H1 (cell line): ENCODE measurements around the gene KLK12. TPM values are rescaled to one million over a fixed set of nuclear protein-coding genes. Genes with fewer than 3 reads are reported as not detected.

Experiments used
- CTCF ChIA-PET: fragments of 300-600 bp; sonication (Branson Sonifier 250); formaldehyde crosslinking; loops from one replicate; lab custom pipeline; 2021; ENCODE audit not compliant: partially characterized antibody; lab: Charles Lee
- POLR2A ChIA-PET: fragments of 300-600 bp; sonication (Branson Sonifier 250); formaldehyde crosslinking; loops from one replicate; lab custom pipeline; 2021; ENCODE audit warnings: inconsistent platforms; ENCODE audit not compliant: partially characterized antibody; lab: Charles Lee
- DNase-seq, 2 experiments: peaks; one replicate each; pipeline versions ENCODE4 v3.0.0 to v3.0.0-alpha.2; 2010 to 2022; ENCODE audit warnings: low spot score in 2 of 2, low read depth in 1 of 2, mixed read lengths in 1 of 2
- FAIRE-seq: peaks from 2 replicates; lab custom pipeline; 2011; peaks lifted over from hg19 to GRCh38; lab: Jason Lieb, UNC
- H2AFZ ChIP-seq: 2 replicates; pipeline ENCODE4 v1.8.1; 2012; ENCODE audit warnings: low read length, inconsistent platforms
- H2AK5ac ChIP-seq: 2 replicates; pipeline ENCODE4 v1.6.1; 2013; ENCODE audit warnings: low read depth, low read length
- H2BK120ac ChIP-seq: replicated peaks from 2 replicates; pipeline ENCODE3; 2013; ENCODE audit warnings: low read depth, low read length, inconsistent platforms
- H2BK12ac ChIP-seq: 2 replicates; pipeline ENCODE4 v1.6.1; 2013; ENCODE audit warnings: low read depth, low read length
- H2BK15ac ChIP-seq: 2 replicates; pipeline ENCODE4 v1.6.1; 2013; ENCODE audit warnings: low read length
- H2BK20ac ChIP-seq: 2 replicates; pipeline ENCODE4 v1.6.1; 2013; ENCODE audit warnings: low read length
- H2BK5ac ChIP-seq: 2 replicates; pipeline ENCODE4 v1.6.1; 2013; ENCODE audit warnings: low read depth, low read length
- H3K14ac ChIP-seq: 2 replicates; pipeline ENCODE4 v1.6.1; 2013; ENCODE audit warnings: inconsistent platforms; ENCODE audit not compliant: insufficient read length
- H3K18ac ChIP-seq: 2 replicates; pipeline ENCODE4 v1.6.1; 2013; ENCODE audit warnings: low read length; ENCODE audit errors: extremely low read depth
- H3K23ac ChIP-seq: 2 replicates; pipeline ENCODE4 v1.6.1; 2013; ENCODE audit warnings: inconsistent platforms; ENCODE audit not compliant: insufficient read length
- H3K23me2 ChIP-seq: 2 replicates; pipeline ENCODE4 v1.6.1; 2013; ENCODE audit warnings: low read depth, low read length
- H3K27ac ChIP-seq: 2 replicates; pipeline ENCODE4 v1.6.1; 2011; ENCODE audit warnings: low read depth, low read length, inconsistent platforms
- H3K27me3 ChIP-seq, 4 experiments: replicated peaks in 1 of 4; 1 replicate in 1 of 4; 2 replicates in 3 of 4; pipeline versions ENCODE4 v1.6.1 to v1.8.1; 2011 to 2013; ENCODE audit warnings: low read length in 3 of 4, mild to moderate bottlenecking in 3 of 4, inconsistent platforms in 2 of 4, mixed read lengths in 2 of 4, moderate library complexity in 1 of 4; ENCODE audit not compliant: control insufficient read depth in 3 of 4, insufficient read depth in 3 of 4; ENCODE audit errors: extremely low read depth in 1 of 4
- H3K36me3 ChIP-seq, 4 experiments: 2 replicates each; pipeline versions ENCODE4 v1.6.1 to v1.8.1; 2011 to 2013; ENCODE audit warnings: mild to moderate bottlenecking in 4 of 4, low read length in 3 of 4, moderate library complexity in 2 of 4, control low read depth in 1 of 4, inconsistent platforms in 1 of 4; ENCODE audit not compliant: insufficient read depth in 4 of 4, control insufficient read depth in 2 of 4
- H3K4ac ChIP-seq: replicated peaks from 2 replicates; pipeline ENCODE3; 2013; ENCODE audit warnings: low read length, low read depth, mixed read lengths, inconsistent platforms; ENCODE audit not compliant: insufficient read length
- H3K4me1 ChIP-seq, 4 experiments: replicated peaks in 1 of 4; 1 replicate in 1 of 4; 2 replicates in 3 of 4; pipeline versions ENCODE4 v1.6.1 to v1.8.1; 2011 to 2013; ENCODE audit warnings: low read length in 3 of 4, inconsistent platforms in 2 of 4, mixed read lengths in 1 of 4; ENCODE audit not compliant: insufficient read depth in 4 of 4, control insufficient read depth in 3 of 4
- H3K4me2 ChIP-seq, 2 experiments: 2 replicates each; pipeline versions ENCODE4 v1.6.1 to v1.8.1; 2011 to 2013; ENCODE audit warnings: low read depth in 2 of 2, low read length in 2 of 2, control low read depth in 1 of 2, inconsistent platforms in 1 of 2, mild to moderate bottlenecking in 1 of 2; ENCODE audit not compliant: insufficient read depth in 1 of 2
- H3K4me3 ChIP-seq, 4 experiments: fragments of 200-600, 300-600 bp in 1 of 4; sonication (generic), shearing (Covaris generic), sonication (Bioruptor Twin) in 1 of 4; 2 replicates each; pipeline versions ENCODE4 v1.5.1 to v1.8.1; 2011 to 2016; ENCODE audit warnings: low read length in 4 of 4, low read depth in 3 of 4, control low read depth in 2 of 4, inconsistent platforms in 2 of 4, mild to moderate bottlenecking in 2 of 4, mixed read lengths in 1 of 4, moderate library complexity in 1 of 4; ENCODE audit not compliant: insufficient read depth in 2 of 4; ENCODE audit errors: extremely low read depth in 1 of 4
- H3K56ac ChIP-seq: replicated peaks from 2 replicates; pipeline ENCODE3; 2013; ENCODE audit warnings: low read depth, mild to moderate bottlenecking, mixed read lengths, low read length, inconsistent platforms; ENCODE audit not compliant: insufficient read length
- H3K79me1 ChIP-seq: 2 replicates; pipeline ENCODE4 v1.6.1; 2013; ENCODE audit warnings: low read depth, low read length, control low read depth
- H3K79me2 ChIP-seq, 2 experiments: 2 replicates each; pipeline versions ENCODE4 v1.6.1 to v1.8.1; 2012 to 2013; ENCODE audit warnings: low read length in 2 of 2, mild to moderate bottlenecking in 2 of 2, inconsistent platforms in 1 of 2; ENCODE audit not compliant: insufficient read depth in 2 of 2, control insufficient read depth in 1 of 2
- H3K9ac ChIP-seq, 4 experiments: replicated peaks in 1 of 4; 1 replicate in 1 of 4; 2 replicates in 3 of 4; pipeline versions ENCODE4 v1.6.1 to v1.8.1; 2011 to 2013; ENCODE audit warnings: low read depth in 3 of 4, low read length in 3 of 4, control low read depth in 2 of 4, mild to moderate bottlenecking in 2 of 4, moderate library complexity in 2 of 4, inconsistent platforms in 1 of 4; ENCODE audit errors: extremely low read depth in 1 of 4
- H3K9me3 ChIP-seq, 2 experiments: 2 replicates each; pipeline versions ENCODE4 v1.6.1 to v1.8.1; 2012 to 2013; ENCODE audit warnings: mild to moderate bottlenecking in 2 of 2, moderate library complexity in 2 of 2, control low read depth in 1 of 2, inconsistent platforms in 1 of 2, low read depth in 1 of 2, low read length in 1 of 2, mixed read lengths in 1 of 2; ENCODE audit not compliant: insufficient read depth in 2 of 2
- H4K20me1 ChIP-seq, 2 experiments: replicated peaks in 1 of 2; 2 replicates each; pipeline versions ENCODE3 to v1.8.1; 2011 to 2013; ENCODE audit warnings: inconsistent platforms in 2 of 2, low read length in 2 of 2, mild to moderate bottlenecking in 1 of 2; ENCODE audit not compliant: insufficient read depth in 2 of 2, control insufficient read depth in 1 of 2
- H4K5ac ChIP-seq: 2 replicates; pipeline ENCODE4 v1.6.1; 2013; ENCODE audit warnings: low read length, low read depth, mixed read lengths, inconsistent platforms; ENCODE audit not compliant: insufficient read length
- H4K8ac ChIP-seq: 2 replicates; pipeline ENCODE4 v1.8.0; 2013; ENCODE audit warnings: mild to moderate bottlenecking, moderate library complexity, low read length, inconsistent platforms; ENCODE audit not compliant: insufficient read depth; ENCODE audit errors: extremely low read depth
- H4K91ac ChIP-seq: replicated peaks from 2 replicates; pipeline ENCODE3; 2013; ENCODE audit warnings: low read length, mixed read lengths, inconsistent platforms; ENCODE audit not compliant: insufficient read length
- CEBPB ChIP-seq: IDR thresholded peaks from 2 replicates; pipeline ENCODE4 v1.6.1; 2012; ENCODE audit warnings: low read depth, low read length
- CHD2 ChIP-seq: IDR thresholded peaks from 2 replicates; pipeline ENCODE4 v1.6.1; 2012; ENCODE audit warnings: low read length, improper control_type of control experiment
- CREB1 ChIP-seq: IDR thresholded peaks from 2 replicates; pipeline ENCODE4 v1.6.1; 2012; ENCODE audit warnings: inconsistent platforms
- JUND ChIP-seq: IDR thresholded peaks from 2 replicates; pipeline ENCODE4 v1.6.1; 2011; ENCODE audit warnings: mild to moderate bottlenecking, improper control_type of control experiment, low read length
- KDM4A ChIP-seq: IDR thresholded peaks from one replicate; pipeline ENCODE4 v1.7.1; 2012; ENCODE audit warnings: low read depth, mild to moderate bottlenecking, moderate library complexity, low read length, inconsistent platforms; ENCODE audit not compliant: severe bottlenecking
- POLR2AphosphoS5 ChIP-seq: IDR thresholded peaks from 2 replicates; pipeline ENCODE4 v1.6.1; 2011; ENCODE audit warnings: low read depth, low read length
- RNF2 ChIP-seq: fragments of 200-900, 300-1000 bp; sonication (generic); IDR thresholded peaks from 2 replicates; pipeline ENCODE4 v1.7.1; 2016; ENCODE audit warnings: borderline replicate concordance, low read depth, mild to moderate bottlenecking, antibody characterized with exemption, low read length; ENCODE audit not compliant: poor library complexity, severe bottlenecking; ENCODE audit errors: missing control alignments
- TEAD4 ChIP-seq: IDR thresholded peaks from 2 replicates; pipeline ENCODE4 v1.6.1; 2012; ENCODE audit warnings: low read depth, low read length, inconsistent platforms, mixed read lengths
- USF2 ChIP-seq: IDR thresholded peaks from 2 replicates; pipeline ENCODE4 v1.6.1; 2011; ENCODE audit warnings: low read length, improper control_type of control experiment
- WGBS, 2 experiments: shearing (Covaris generic) in 1 of 2; methylation state at CpG; one replicate each; pipeline versions ENCODE4 v1.1.6 to v1.1.7; 2013 to 2015; ENCODE audit warnings: low lambda C conversion rate in 2 of 2, mixed read lengths in 2 of 2, inconsistent platforms in 1 of 2, low coverage in 1 of 2, missing lambda C conversion rate in 1 of 2; ENCODE audit not compliant: insufficient replicate concordance in 2 of 2, insufficient coverage in 1 of 2, insufficient read length in 1 of 2; ENCODE audit errors: extremely low coverage in 1 of 2, missing lambda C conversion rate in 1 of 2; 5-methylcytosine and 5-hydroxymethylcytosine counted together
- polyA plus RNA-seq, 7 experiments: library from polyadenylated mRNA; depleted of rRNA in 3 of 7; stranded (reverse) in 5 of 7; unstranded in 2 of 7; fragments of >200 nt in 5 of 7; fragments of 200-250 nt in 2 of 7; gene quantifications; 1 replicate in 5 of 7; 2 replicates in 1 of 7; 4 replicates in 1 of 7; pipeline versions ENCODE4 v1.2.1 to v1.2.3, GENCODE V29; 2011 to 2013; ENCODE audit warnings: missing spikeins in 2 of 7, mixed read lengths in 2 of 7
- total RNA-seq: library from RNA; stranded (reverse); fragmentation: NEBNext Ultra II Directional; extraction: Animal tissue kit (Norgen Biotek cat#: 25700); gene quantifications from 2 replicates; pipeline ENCODE4 v1.2.1, GENCODE V29; 2021

The KLK12 gene
- total and polyA plus RNA-seq, 2 of the 8 experiments (the other 6 are each of a cell fraction or from before 2014, with no cell fraction given), result 0.24 TPM; not detected in 1

- Histone ChIP-seq H4K91ac (peak within 1 kb of the TSS; percentile 36), H3K23ac (no peak within 1 kb of the TSS), H3K18ac (peak within 1 kb of the TSS; percentile 38), H3K4ac (peak within 1 kb of the TSS; percentile 32), H2BK5ac (peak within 1 kb of the TSS; percentile 55; the same call in 1 of the 2 replicates), H3K23me2 (peaks cover 14% of the 10 kb centered on the region; the same call in 1 of the 2 replicates), H3K9ac (no peak within 1 kb of the TSS; a peak in 1 of 7 replicates), H3K79me2 (no peaks in the 10 kb centered on the region), H3K9me3 (no peaks in the 10 kb centered on the region), H3K27ac (no peak within 1 kb of the TSS), H3K4me1 (peaks cover 0 to 7% (median 3%) of the 10 kb centered on the region in 4 experiments; a peak in 5 of 7 replicates), H4K20me1 (no peaks in the 10 kb centered on the region), H2BK12ac (peak within 1 kb of the TSS; percentile 72; the same call in 1 of the 2 replicates), H2AK5ac (no peak within 1 kb of the TSS; the same call in 1 of the 2 replicates), H3K4me2 (peak within 1 kb of the TSS; percentile 81 to 93), H4K8ac (peak within 1 kb of the TSS; percentile 71), H3K14ac (no peak within 1 kb of the TSS), H3K56ac (no peak within 1 kb of the TSS), H3K79me1 (no peaks in the 10 kb centered on the region), H2BK15ac (peak within 1 kb of the TSS; percentile 97; the same call in 1 of the 2 replicates), H2AFZ (peak within 1 kb of the TSS; percentile 41; the same call in 1 of the 2 replicates), H3K4me3 (peak within 1 kb of the TSS; percentile 51 to 73 (median 52)), H4K5ac (no peak within 1 kb of the TSS), H3K36me3 (no peaks in the 10 kb centered on the region), H2BK120ac (no peak within 1 kb of the TSS), H2BK20ac (0 out of 2 replicates have a peak within 1 kb of the TSS, but pooled peaks have one; percentile 93), H3K27me3 (peaks cover 0 to 30% (median 19%) of the 10 kb centered on the region in 4 experiments; a peak in 5 of 7 replicates)
- FAIRE-seq, result no peak
- no peak for TF ChIP-seq USF2
- TF ChIP-seq TEAD4, result no peak
- TF ChIP-seq KDM4A, result no peak
- no peak for TF ChIP-seq CREB1
- TF ChIP-seq JUND, result no peak
- no peak for TF ChIP-seq CHD2
- no peak for TF ChIP-seq POLR2AphosphoS5
- TF ChIP-seq CEBPB, result no peak
- no peak for TF ChIP-seq RNF2
- DNase-seq, result no peak
- ChIA-PET POLR2A (interaction anchor here (1.2 to 1.5 kb wide), 2 partner anchors 10 to 77 kb away, joined by 3 to 4 read pairs; no protein-coding TSS in a partner anchor), CTCF (interaction anchor here (0.6 to 15.0 kb wide), 10 partner anchors 26 to 85 kb away, joined by 3 to 269 read pairs (median 4); no protein-coding TSS in a partner anchor)
- WGBS, 2 experiments, result 18% methylated on average over 6 of the region's 14 CpGs; no CpG with 5 or more reads in 1 of the 2 experiments
Measured at GRCh38 chr19:51019544-51019925, 15.3 kb downstream of the KLK12 start, which contains the start of gene KLK10. KLK10 (minus strand) TSS chr19:51019709; CDS start chr19:51019130, 579 bp downstream.
